PFSK-1 (cell line): ENCODE data around the gene PDGFD.

Experiments used
- FOXP2 ChIP-seq: optimal IDR thresholded peaks from 2 replicates; pipeline ENCODE3; 2011; ENCODE audit warnings: borderline replicate concordance, control low read depth, inconsistent platforms; ENCODE audit not compliant: insufficient read depth; ENCODE audit errors: extremely low read length, extremely low read depth
- POLR2AphosphoS5 ChIP-seq: IDR thresholded peaks from 2 replicates; pipeline ENCODE4 v1.6.1; 2012; ENCODE audit warnings: low read depth, mild to moderate bottlenecking, control low read depth, low read length, moderate library complexity
- SIN3A ChIP-seq: IDR thresholded peaks from 2 replicates; pipeline ENCODE4 v1.6.1; 2012; ENCODE audit warnings: mild to moderate bottlenecking, low read length, moderate library complexity, borderline replicate concordance; ENCODE audit not compliant: insufficient read depth
- TAF1 ChIP-seq: IDR thresholded peaks from 2 replicates; pipeline ENCODE4 v1.6.1; 2012; ENCODE audit warnings: low read length, control low read depth, borderline replicate concordance; ENCODE audit not compliant: insufficient read depth
- TF ChIP-seq, protein P1 (sequence below), 2 experiments: IDR thresholded peaks; 2 replicates each; pipeline versions ENCODE4 v1.6.1 to v1.8.0; 2011 to 2012; ENCODE audit warnings: low read depth in 2 of 2, low read length in 2 of 2, control low read depth in 1 of 2, inconsistent platforms in 1 of 2, mild to moderate bottlenecking in 1 of 2, moderate library complexity in 1 of 2; ENCODE audit not compliant: insufficient read depth in 1 of 2

The PDGFD gene

GRCh38 chr11:104001561-104002056 lies 162.3 kb downstream of the PDGFD start:
- TF ChIP-seq, protein P1, sequence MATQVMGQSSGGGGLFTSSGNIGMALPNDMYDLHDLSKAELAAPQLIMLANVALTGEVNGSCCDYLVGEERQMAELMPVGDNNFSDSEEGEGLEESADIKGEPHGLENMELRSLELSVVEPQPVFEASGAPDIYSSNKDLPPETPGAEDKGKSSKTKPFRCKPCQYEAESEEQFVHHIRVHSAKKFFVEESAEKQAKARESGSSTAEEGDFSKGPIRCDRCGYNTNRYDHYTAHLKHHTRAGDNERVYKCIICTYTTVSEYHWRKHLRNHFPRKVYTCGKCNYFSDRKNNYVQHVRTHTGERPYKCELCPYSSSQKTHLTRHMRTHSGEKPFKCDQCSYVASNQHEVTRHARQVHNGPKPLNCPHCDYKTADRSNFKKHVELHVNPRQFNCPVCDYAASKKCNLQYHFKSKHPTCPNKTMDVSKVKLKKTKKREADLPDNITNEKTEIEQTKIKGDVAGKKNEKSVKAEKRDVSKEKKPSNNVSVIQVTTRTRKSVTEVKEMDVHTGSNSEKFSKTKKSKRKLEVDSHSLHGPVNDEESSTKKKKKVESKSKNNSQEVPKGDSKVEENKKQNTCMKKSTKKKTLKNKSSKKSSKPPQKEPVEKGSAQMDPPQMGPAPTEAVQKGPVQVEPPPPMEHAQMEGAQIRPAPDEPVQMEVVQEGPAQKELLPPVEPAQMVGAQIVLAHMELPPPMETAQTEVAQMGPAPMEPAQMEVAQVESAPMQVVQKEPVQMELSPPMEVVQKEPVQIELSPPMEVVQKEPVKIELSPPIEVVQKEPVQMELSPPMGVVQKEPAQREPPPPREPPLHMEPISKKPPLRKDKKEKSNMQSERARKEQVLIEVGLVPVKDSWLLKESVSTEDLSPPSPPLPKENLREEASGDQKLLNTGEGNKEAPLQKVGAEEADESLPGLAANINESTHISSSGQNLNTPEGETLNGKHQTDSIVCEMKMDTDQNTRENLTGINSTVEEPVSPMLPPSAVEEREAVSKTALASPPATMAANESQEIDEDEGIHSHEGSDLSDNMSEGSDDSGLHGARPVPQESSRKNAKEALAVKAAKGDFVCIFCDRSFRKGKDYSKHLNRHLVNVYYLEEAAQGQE (IDR thresholded peaks at IDR 0.05; ENCODE audit: insufficient read depth in 1 of 2, low read depth in 2 of 2, low read length in 2 of 2), result no peak
- no peak for TF ChIP-seq SIN3A
- TF ChIP-seq TAF1, result no peak
- TF ChIP-seq POLR2AphosphoS5, result no peak
- TF ChIP-seq FOXP2, result no peak

DNA sequence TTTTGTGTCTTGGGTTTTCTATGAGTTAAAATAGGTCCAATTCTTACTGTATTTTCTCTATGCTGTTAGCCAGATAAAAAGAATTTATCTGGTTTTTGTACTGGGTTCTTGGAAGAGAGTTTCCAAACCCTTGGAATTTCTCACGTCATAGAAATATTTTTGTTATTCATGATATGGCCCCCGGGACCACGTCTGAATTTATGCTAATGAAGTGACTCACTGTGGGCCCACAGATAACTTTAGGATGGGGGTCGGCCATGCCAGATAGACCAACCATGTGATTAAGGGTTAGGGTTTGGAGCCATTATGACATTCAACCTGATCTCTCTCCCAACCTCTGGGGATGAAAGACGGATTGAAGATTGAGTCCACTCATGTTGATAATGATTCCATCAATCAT lies 163.1 kb downstream of the PDGFD start:
- no peak for TF ChIP-seq FOXP2

GRCh38 chr11:103998826-103999508 lies 165.0 kb downstream of the PDGFD start:
- TF ChIP-seq POLR2AphosphoS5 (no peak), TAF1 (no peak), SIN3A (no peak), FOXP2 (no peak)
- TF ChIP-seq, protein P1 (IDR thresholded peaks at IDR 0.05; ENCODE audit: insufficient read depth in 1 of 2, low read depth in 2 of 2, low read length in 2 of 2), result no peak

DNA sequence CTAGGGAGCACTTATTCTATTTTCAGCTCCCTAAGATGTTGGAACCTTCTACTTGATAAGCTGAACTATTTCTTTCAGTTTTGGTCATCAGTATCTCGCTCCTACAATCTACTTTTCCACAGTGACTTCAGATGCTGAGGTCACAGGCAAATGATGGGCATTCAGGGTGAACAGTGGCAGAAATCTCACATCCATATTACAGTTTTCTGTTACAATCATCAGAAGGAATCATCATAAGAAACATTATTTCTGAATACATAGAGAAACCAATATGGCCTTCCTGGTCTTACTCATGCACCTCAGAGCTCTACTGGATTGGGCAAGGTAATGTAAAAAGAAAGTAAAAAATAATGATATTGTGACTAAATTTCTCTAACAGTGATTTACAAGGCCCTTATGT lies 166.9 kb downstream of the PDGFD start:
- TF ChIP-seq SIN3A (no peak), POLR2AphosphoS5 (no peak), FOXP2 (no peak), TAF1 (no peak)
- TF ChIP-seq, protein P1 (IDR thresholded peaks at IDR 0.05; ENCODE audit: insufficient read depth in 1 of 2, low read depth in 2 of 2, low read length in 2 of 2), result no peak

- TF ChIP-seq, protein P1 (IDR thresholded peaks at IDR 0.05; ENCODE audit: insufficient read depth in 1 of 2, low read depth in 2 of 2, low read length in 2 of 2), result no peak
- TF ChIP-seq POLR2AphosphoS5 (no peak), TAF1 (no peak), FOXP2 (no peak), SIN3A (no peak)
Measured at GRCh38 chr11:103995896-103996295, 168.1 kb downstream of the PDGFD start.
